Pancreas (tissue), 10 donors: Measurements from ENCODE around the gene C2CD2L. TPM values are rescaled to one million over a fixed set of nuclear protein-coding genes. Genes with fewer than 3 reads are reported as not detected.
"Not testable (repeated sequence)": the region's sequence is repeated elsewhere in the genome, so short reads cannot be mapped to it uniquely, and the experiment has no call there.

Source experiments
- ATAC-seq, 4 donors: fragments of 200-7000 bp; cut with Tn5 transposase; one replicate each; pipeline versions ENCODE4 v1.8.0 to v1.9.1; 2020; ENCODE audit warnings: mild to moderate bottlenecking in 4 of 4, moderate library complexity in 4 of 4
- DNase-seq, 6 donors: peaks; one replicate each; pipeline ENCODE4 v3.0.0-alpha.2; 2020
- FAIRE-seq: peaks from 2 replicates; lab custom pipeline; 2012; peaks lifted over from hg19 to GRCh38; lab: Jason Lieb, UNC
- H3K27ac ChIP-seq, 4 donors: fragments of 200-600 bp; sonication (generic); 1 replicate in 3 of 4; 2 replicates in 1 of 4; pipeline versions ENCODE4 v1.5.0 to v1.8.0; 2020
- H3K27me3 ChIP-seq, 4 donors: fragments of 200-600 bp; one replicate each; pipeline ENCODE4 v1.8.0; 2021
- H3K36me3 ChIP-seq, 3 donors: fragments of 200-600 bp; sonication (generic) in 1 of 3; one replicate each; pipeline versions ENCODE4 v1.5.0 to v1.8.0; 2020 to 2021
- H3K4me1 ChIP-seq, 3 donors: fragments of 200-600 bp; one replicate each; pipeline ENCODE4 v1.8.0; 2021
- H3K4me3 ChIP-seq, 4 donors: fragments of 200-600 bp; sonication (generic) in 2 of 4; one replicate each; pipeline versions ENCODE4 v1.5.0 to v1.8.0; 2020 to 2021
- H3K9me3 ChIP-seq, 4 donors: fragments of 200-600 bp; one replicate each; pipeline ENCODE4 v1.8.0; 2021
- WGBS, 2 donors: extraction: QIAGEN DNeasy Blood & Tissue Kit; methylation state at CpG; one replicate each; pipeline ENCODE4 v1.1.7; 2013; 5-methylcytosine and 5-hydroxymethylcytosine counted together
- intact Hi-C, 3 donors: fragments of 100-400 bp; cut with DNase I; formaldehyde crosslinking; loops; one replicate each; pipeline versions ENCODE4 v1.11.1 to v1.14.2; 2022
- polyA plus RNA-seq, 2 donors: library from polyadenylated mRNA; stranded (reverse); fragments of 200-250 nt; gene quantifications; one replicate each; pipeline ENCODE4 v1.2.3, GENCODE V29; 2013
- total RNA-seq, 6 donors: library from RNA; stranded (reverse); fragmentation: NEBNext Ultra II Directional in 4 of 6; extraction: Animal tissue kit (Norgen Biotek cat#: 25700) in 4 of 6; gene quantifications; one replicate each; pipeline versions ENCODE4 v1.2.1 to v1.2.4, GENCODE V29; 2021 to 2023
- TF ChIP-seq, protein P1 (sequence below), 4 donors: fragments of 200-600 bp; sonication (generic) in 3 of 4; IDR thresholded peaks; one replicate each; pipeline versions ENCODE4 v1.5.0 to v1.8.0; 2021; ENCODE audit warnings: antibody characterized with exemption in 4 of 4
- donor health status: healthy with polysubstance abuse.
- donor health status: DM: no; HTN: no; CAD: no; lungs with moderate emphysema.
- donor health status: DM: no; HTN: no; CAD: no.
- donor health status: control.
- donor health status: control.
- donor health status: Bipolar disorder and iron deficiency.
- donor health status: DM: yes; HTN: yes; CAD: no.
- donor health status: DM: no; HTN: no; CAD: no.
- donor health status: DM: no; HTN: no; CAD: no.
- donor health status: DM: yes; HTN: yes; CAD: no.

Gene C2CD2L
- total and polyA plus RNA-seq, 8 donors = 4.9 to 12.3 (median 7.3) TPM

DNA sequence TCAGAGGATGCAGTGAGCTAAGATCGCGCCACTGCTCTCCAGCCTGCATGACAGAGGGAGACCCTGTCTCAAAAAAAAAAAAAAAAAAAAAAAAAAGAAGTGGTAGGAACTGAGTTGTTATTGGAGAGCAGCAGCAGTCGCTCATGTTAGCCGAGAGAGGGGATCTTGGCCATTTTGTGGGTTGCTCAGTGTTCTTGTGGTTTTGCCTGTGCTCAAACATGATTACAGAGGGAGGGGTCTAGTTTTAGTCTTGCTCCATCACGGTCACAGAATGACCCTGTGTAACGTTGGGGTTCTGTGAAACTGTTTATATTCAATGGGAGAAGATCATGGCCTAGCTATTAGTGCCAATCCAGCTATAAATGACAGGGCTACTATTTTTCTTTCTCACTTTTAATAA lies 7.4 kb upstream of the C2CD2L start:
- H3K4me1 ChIP-seq = peaks cover 6 to 23% (median 22%) of the 10 kb centered on the region in 3 donors
- DNase-seq = peak in 1 of 6 donors; percentile 6
- H3K9me3 ChIP-seq = no peaks in the 10 kb centered on the region
- H3K27me3 ChIP-seq = no peaks in the 10 kb centered on the region
- TF ChIP-seq, protein P1, sequence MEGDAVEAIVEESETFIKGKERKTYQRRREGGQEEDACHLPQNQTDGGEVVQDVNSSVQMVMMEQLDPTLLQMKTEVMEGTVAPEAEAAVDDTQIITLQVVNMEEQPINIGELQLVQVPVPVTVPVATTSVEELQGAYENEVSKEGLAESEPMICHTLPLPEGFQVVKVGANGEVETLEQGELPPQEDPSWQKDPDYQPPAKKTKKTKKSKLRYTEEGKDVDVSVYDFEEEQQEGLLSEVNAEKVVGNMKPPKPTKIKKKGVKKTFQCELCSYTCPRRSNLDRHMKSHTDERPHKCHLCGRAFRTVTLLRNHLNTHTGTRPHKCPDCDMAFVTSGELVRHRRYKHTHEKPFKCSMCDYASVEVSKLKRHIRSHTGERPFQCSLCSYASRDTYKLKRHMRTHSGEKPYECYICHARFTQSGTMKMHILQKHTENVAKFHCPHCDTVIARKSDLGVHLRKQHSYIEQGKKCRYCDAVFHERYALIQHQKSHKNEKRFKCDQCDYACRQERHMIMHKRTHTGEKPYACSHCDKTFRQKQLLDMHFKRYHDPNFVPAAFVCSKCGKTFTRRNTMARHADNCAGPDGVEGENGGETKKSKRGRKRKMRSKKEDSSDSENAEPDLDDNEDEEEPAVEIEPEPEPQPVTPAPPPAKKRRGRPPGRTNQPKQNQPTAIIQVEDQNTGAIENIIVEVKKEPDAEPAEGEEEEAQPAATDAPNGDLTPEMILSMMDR (IDR thresholded peaks at IDR 0.05) = no peak
- intact Hi-C loops = no loop called here
- H3K27ac ChIP-seq = no peak overlapping the region
- WGBS, 2 donors = 70 to 79% methylated on average over 6 of the region's 6 CpGs
- ATAC-seq = no peak
- no peak overlapping the region for H3K4me3 ChIP-seq
- peaks cover 0 to 18% (median 0%) of the 10 kb centered on the region in 3 donors for H3K36me3 ChIP-seq
- FAIRE-seq = no peak

DNA sequence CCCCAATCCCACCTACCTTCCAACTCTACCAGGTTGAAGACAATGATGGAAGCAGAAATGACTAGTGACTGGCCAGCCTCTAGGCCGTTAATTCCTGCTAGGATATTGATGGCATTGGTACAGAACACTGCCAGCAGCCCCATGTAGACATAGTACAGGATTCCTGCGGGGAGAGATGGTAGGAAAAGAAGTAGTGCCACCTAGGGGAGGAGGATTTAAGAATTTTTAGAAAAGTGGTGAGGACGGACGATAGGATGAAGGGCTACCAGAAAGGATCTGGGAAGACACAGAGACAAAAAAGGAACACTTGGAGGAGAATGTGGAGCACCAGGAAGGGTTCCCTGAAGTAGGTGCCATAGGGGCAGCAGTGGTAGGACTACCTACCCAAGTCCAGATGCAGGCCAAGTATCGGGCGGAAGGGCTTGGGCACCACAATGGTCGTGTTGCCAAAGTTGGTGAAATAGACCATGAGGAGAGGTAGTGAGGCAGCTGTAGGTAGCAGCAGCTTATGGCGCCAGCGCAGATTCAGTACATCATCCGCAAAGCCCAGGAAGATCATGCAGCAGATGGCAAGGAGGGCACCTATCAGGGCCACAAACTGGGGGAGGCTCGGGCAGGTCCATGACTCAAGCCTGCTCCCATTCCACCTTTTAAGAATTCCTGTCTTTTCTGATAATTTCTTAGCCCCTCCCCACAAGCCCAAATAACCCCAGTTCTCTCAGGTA lies 6.7 kb upstream of the C2CD2L start:
- 24 to 25% methylated on average over 11 of the region's 11 CpGs for WGBS, 2 donors
- intact Hi-C loops = no loop called here
- FAIRE-seq (no peak), DNase-seq (peak in 1 of 6 donors; percentile 27), ATAC-seq (no peak)
- H3K27ac ChIP-seq = no peak overlapping the region
- peak overlapping the region; percentile 67 to 86 (median 78) for H3K4me3 ChIP-seq
- H3K36me3 ChIP-seq = peaks cover 0 to 18% (median 0%) of the 10 kb centered on the region in 3 donors
- TF ChIP-seq, protein P1 (IDR thresholded peaks at IDR 0.05) = no peak
- H3K4me1 ChIP-seq = peaks cover 6 to 23% (median 22%) of the 10 kb centered on the region in 3 donors
- H3K27me3 ChIP-seq = no peaks in the 10 kb centered on the region
- no peaks in the 10 kb centered on the region for H3K9me3 ChIP-seq

DNA sequence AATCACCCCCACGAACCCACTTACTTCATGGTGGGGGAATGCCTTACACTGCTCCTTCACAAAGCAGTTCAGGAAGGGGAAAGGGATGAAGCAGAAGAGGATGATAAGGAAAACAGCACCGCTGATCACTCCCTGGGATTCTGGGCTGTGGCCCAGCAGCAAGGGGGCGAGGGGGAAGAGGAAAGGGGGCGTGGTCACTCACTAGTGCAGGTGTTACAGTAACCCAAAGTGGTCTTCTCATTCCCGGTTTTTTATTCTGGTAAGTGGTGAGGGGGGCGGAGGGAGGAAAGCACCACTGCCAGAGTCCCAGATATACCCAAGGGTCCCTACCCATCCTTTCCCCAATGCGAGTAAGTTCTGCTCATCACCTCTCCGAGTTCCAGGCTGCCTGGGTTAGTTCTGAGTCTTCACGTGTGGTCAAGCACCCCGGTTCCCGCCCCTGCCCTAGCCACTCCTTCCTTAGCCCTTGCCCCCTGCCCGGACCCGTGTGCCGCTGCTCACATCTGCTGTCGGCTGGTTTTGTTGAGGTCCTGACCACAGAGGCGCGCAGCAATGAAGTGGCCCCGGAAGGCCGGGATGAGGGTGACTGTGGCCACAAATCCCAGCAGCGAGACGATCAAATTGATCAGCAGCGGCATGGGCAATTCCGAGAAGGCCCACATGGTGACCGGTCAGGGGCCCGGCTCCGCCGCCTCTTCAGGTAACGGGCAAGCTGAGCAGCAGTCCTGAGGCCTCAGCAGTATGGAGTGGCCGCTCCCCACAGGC lies 6.0 kb upstream of the C2CD2L start:
- 1 to 2% methylated on average over 29 of the region's 29 CpGs for WGBS, 2 donors
- Histone ChIP-seq H3K4me1 (peaks cover 6 to 22% (median 18%) of the 10 kb centered on the region in 3 donors), H3K27me3 (no peaks in the 10 kb centered on the region), H3K36me3 (peaks cover 0 to 18% (median 0%) of the 10 kb centered on the region in 3 donors), H3K9me3 (no peaks in the 10 kb centered on the region), H3K27ac (peak overlapping the region; percentile 79 to 96 (median 87)), H3K4me3 (peak overlapping the region; percentile 67 to 86 (median 78))
- DNase-seq = peak in 1 of 6 donors; percentile 38
- TF ChIP-seq, protein P1 (IDR thresholded peaks at IDR 0.05) = no peak
- FAIRE-seq = no peak
- ATAC-seq = peak; percentile 22 to 36 (median 33)
- intact Hi-C loops = no loop called here

DNA sequence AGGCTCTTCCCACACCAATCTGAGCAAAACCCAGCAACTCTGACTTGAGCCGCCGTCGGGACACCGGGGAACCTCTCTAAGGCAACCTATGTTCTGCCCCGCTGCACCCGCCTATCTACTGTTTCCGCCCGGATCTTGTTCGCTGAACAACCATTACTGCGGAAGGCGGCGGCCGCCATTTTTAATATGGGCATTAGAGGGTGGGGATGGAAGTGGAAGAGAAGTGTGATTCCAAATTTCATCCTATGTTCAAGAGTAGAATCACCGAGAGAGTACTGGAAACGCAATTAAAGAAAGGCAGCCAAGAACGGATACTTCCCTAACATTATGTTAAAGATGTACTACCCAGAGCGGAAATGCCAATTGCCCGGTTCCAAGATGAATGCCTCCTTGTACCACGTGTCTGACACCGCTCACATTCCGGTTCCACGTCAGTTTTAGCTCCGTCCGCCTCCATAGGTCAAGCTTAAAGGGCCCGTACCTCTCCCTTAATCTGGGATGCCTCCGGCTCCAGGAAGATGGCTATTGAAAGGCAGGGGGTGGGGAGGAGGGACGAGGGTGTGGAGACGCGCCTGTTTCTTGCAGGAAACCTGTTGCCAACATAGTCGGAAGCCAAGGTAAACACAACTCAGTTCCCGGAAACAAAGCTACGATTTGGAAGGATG lies 5.3 kb upstream of the C2CD2L start, which contains the start of gene DPAGT1:
TSS of gene DPAGT1 (minus strand) at position 95 of the 665 bp plus-strand sequence. CDS start 198 bp downstream, outside the sequence.
- TF ChIP-seq, protein P1 (IDR thresholded peaks at IDR 0.05) = no peak
- intact Hi-C loops = no loop called here
- H3K4me1 ChIP-seq = peaks cover 6 to 26% (median 18%) of the 10 kb centered on the region in 3 donors
- H3K36me3 ChIP-seq = peaks cover 0 to 12% (median 0%) of the 10 kb centered on the region in 3 donors
- peak within 1 kb of the TSS; percentile 79 to 96 (median 87) for H3K27ac ChIP-seq
- FAIRE-seq (peak; percentile 13), DNase-seq (peak; percentile 85 to 94 (median 91)), ATAC-seq (peak; percentile 91 to 95 (median 92))
- no peaks in the 10 kb centered on the region for H3K9me3 ChIP-seq
- no peaks in the 10 kb centered on the region for H3K27me3 ChIP-seq
- WGBS, 2 donors = 0% methylated on average over 32 of the region's 32 CpGs
- peak within 1 kb of the TSS; percentile 67 to 86 (median 78) for H3K4me3 ChIP-seq

DNA sequence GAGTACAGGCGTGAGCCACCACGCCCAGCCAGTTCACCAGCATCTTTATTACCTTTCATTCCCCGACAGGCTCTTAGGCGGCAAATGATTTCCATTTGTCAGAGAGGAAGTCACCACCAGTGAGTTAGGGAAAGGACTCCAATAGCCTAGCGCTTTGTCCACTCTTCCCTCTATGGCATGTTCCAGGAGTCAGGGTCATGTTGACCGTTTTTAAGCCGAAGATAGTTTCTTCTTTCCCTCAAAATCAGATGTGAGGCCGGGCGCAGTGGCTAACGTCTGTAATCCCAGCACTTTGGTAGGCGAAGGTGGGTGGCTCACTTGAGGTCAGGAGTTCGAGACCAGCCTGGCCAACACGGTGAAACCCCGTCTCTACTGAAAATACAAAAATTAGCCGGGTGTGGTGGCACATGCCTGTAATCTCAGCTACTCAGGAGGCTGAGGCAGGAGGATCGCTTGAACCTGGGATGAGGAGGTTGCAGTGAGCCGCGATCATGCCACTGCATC lies 3.9 kb upstream of the C2CD2L start:
- ATAC-seq, H3K9me3 ChIP-seq, H3K27me3 ChIP-seq, H3K36me3 ChIP-seq, intact Hi-C loops, FAIRE-seq: not testable (repeated sequence)
- H3K27ac ChIP-seq = peak overlapping the region; percentile 79 to 96 (median 87)
- DNase-seq = peak in 1 of 6 donors; percentile 13
- peaks cover 6 to 26% (median 18%) of the 10 kb centered on the region in 3 donors for H3K4me1 ChIP-seq
- peak overlapping the region in 3 of 4 donors; percentile 67 to 84 (median 71) for H3K4me3 ChIP-seq
- 81 to 86% methylated on average over 18 of the region's 18 CpGs for WGBS, 2 donors
